Effector memory CD8-positive, alpha-beta T cell (primary cell): Measurements from ENCODE around the gene PCDHGA1.

Source experiments
- ATAC-seq: fragments of 150-1000 bp; cut with Tn5 transposase; replicated peaks from 2 replicates; pipeline ENCODE4 v1.10.0; 2021; ENCODE audit warnings: mild to moderate bottlenecking, moderate library complexity
- DNase-seq, 3 experiments: peaks; one replicate each; pipeline ENCODE4 v3.0.0; 2021
- H3K27ac Mint-ChIP-seq, 2 donors: one replicate each; pipeline ENCODE4 v1.8.0; 2022; ENCODE audit warnings: mild to moderate bottlenecking in 2 of 2, mixed read lengths in 2 of 2, moderate library complexity in 2 of 2
- H3K27me3 Mint-ChIP-seq, 2 donors: one replicate each; pipeline ENCODE4 v1.8.0; 2022; ENCODE audit warnings: mixed read lengths in 2 of 2
- H3K36me3 Mint-ChIP-seq: one replicate; pipeline ENCODE4 v1.8.0; 2022; ENCODE audit warnings: mild to moderate bottlenecking, moderate library complexity, mixed read lengths; ENCODE audit not compliant: insufficient read depth
- H3K4me1 Mint-ChIP-seq, 2 donors: one replicate each; pipeline ENCODE4 v1.8.0; 2022; ENCODE audit warnings: low read depth in 2 of 2, mixed read lengths in 2 of 2
- H3K4me3 Mint-ChIP-seq, 2 donors: one replicate each; pipeline ENCODE4 v1.8.0; 2022; ENCODE audit warnings: mild to moderate bottlenecking in 2 of 2, mixed read lengths in 2 of 2, moderate library complexity in 2 of 2
- H3K9me3 Mint-ChIP-seq, 2 donors: one replicate each; pipeline ENCODE4 v1.8.0; 2022; ENCODE audit warnings: mixed read lengths in 2 of 2

Gene PCDHGA1

GRCh38 chr5:141356133-141356532 lies 25.8 kb downstream of the PCDHGA1 start:
- ATAC-seq, result no peak
- H3K4me3 Mint-ChIP-seq, result no peak overlapping the region
- no peak for DNase-seq
- H3K36me3 Mint-ChIP-seq, result peaks cover under 1% of the 10 kb centered on the region
- no peak overlapping the region for H3K27ac Mint-ChIP-seq
- peaks cover 50 to 92% of the 10 kb centered on the region in 2 donors for H3K27me3 Mint-ChIP-seq
- peaks cover 2 to 5% of the 10 kb centered on the region in 2 donors for H3K4me1 Mint-ChIP-seq
- peaks cover 0 to 7% of the 10 kb centered on the region in 2 donors for H3K9me3 Mint-ChIP-seq

GRCh38 chr5:141356950-141357349 lies 26.6 kb downstream of the PCDHGA1 start:
- H3K9me3 Mint-ChIP-seq, result peaks cover 0 to 7% of the 10 kb centered on the region in 2 donors

GRCh38 chr5:141359790-141360426 lies 29.6 kb downstream of the PCDHGA1 start, which contains the start of gene PCDHGB2:
Gene PCDHGB2, plus strand, starts transcription at chr5:141359994. Its CDS starts 142 bp downstream, at chr5:141360136.
- Mint-ChIP-seq H3K36me3 (peaks cover 13% of the 10 kb centered on the region), H3K27ac (peak within 1 kb of the TSS; percentile 44 to 47), H3K4me3 (peak within 1 kb of the TSS; percentile 65 to 80), H3K4me1 (peaks cover 2 to 9% of the 10 kb centered on the region in 2 donors), H3K27me3 (peaks cover 59 to 95% of the 10 kb centered on the region in 2 donors), H3K9me3 (peaks cover 0 to 15% of the 10 kb centered on the region in 2 donors)
- peak; percentile 54 for ATAC-seq
- DNase-seq, result peak in 1 of 3 experiments; percentile 20

More at GRCh38 chr5:141356950-141357349, 26.6 kb downstream of the PCDHGA1 start:
- Mint-ChIP-seq H3K36me3 (peaks cover 7% of the 10 kb centered on the region), H3K4me3 (no peak overlapping the region), H3K27me3 (peaks cover 51 to 96% of the 10 kb centered on the region in 2 donors), H3K27ac (no peak overlapping the region), H3K4me1 (peaks cover 2 to 5% of the 10 kb centered on the region in 2 donors)
- no peak for ATAC-seq
- DNase-seq, result no peak

GRCh38 chr5:141360685-141361084 lies 30.4 kb downstream of the PCDHGA1 start:
- Mint-ChIP-seq H3K36me3 (peaks cover 16% of the 10 kb centered on the region), H3K9me3 (peaks cover 0 to 15% of the 10 kb centered on the region in 2 donors), H3K27me3 (peaks cover 60 to 95% of the 10 kb centered on the region in 2 donors), H3K4me3 (peak overlapping the region in 1 of 2 donors; percentile 80), H3K27ac (no peak overlapping the region), H3K4me1 (peaks cover 2 to 9% of the 10 kb centered on the region in 2 donors)
- DNase-seq (no peak), ATAC-seq (no peak)

GRCh38 chr5:141362719-141363118 lies 32.4 kb downstream of the PCDHGA1 start:
- Mint-ChIP-seq H3K4me1 (peaks cover 2 to 9% of the 10 kb centered on the region in 2 donors), H3K4me3 (no peak overlapping the region), H3K27me3 (peaks cover 52 to 90% of the 10 kb centered on the region in 2 donors), H3K9me3 (peaks cover 0 to 15% of the 10 kb centered on the region in 2 donors), H3K27ac (no peak overlapping the region), H3K36me3 (peaks cover 19% of the 10 kb centered on the region)
- ATAC-seq (no peak), DNase-seq (no peak)

GRCh38 chr5:141363952-141364660 lies 33.8 kb downstream of the PCDHGA1 start, which contains the start of gene PCDHGA5:
Gene PCDHGA5, plus strand, starts transcription at chr5:141364162. Its CDS starts 169 bp downstream, at chr5:141364331.
- DNase-seq (no peak), ATAC-seq (no peak)
- Mint-ChIP-seq H3K4me1 (peaks cover 2 to 9% of the 10 kb centered on the region in 2 donors), H3K4me3 (no peak within 1 kb of the TSS), H3K36me3 (peaks cover 19% of the 10 kb centered on the region), H3K27me3 (peaks cover 51 to 89% of the 10 kb centered on the region in 2 donors), H3K27ac (no peak within 1 kb of the TSS), H3K9me3 (peaks cover 0 to 15% of the 10 kb centered on the region in 2 donors)

- H3K27me3 Mint-ChIP-seq, result peaks cover 52 to 85% of the 10 kb centered on the region in 2 donors
- ATAC-seq (no peak), DNase-seq (no peak)
- H3K4me3 Mint-ChIP-seq, result no peak overlapping the region
- peaks cover 17% of the 10 kb centered on the region for H3K36me3 Mint-ChIP-seq
- H3K4me1 Mint-ChIP-seq, result peaks cover 3 to 10% of the 10 kb centered on the region in 2 donors
- peaks cover 0 to 8% of the 10 kb centered on the region in 2 donors for H3K9me3 Mint-ChIP-seq
- no peak overlapping the region for H3K27ac Mint-ChIP-seq
Observed at GRCh38 chr5:141366016-141366896, 35.9 kb downstream of the PCDHGA1 start.

- H3K4me1 Mint-ChIP-seq, result peaks cover 5% of the 10 kb centered on the region in 2 donors
- H3K36me3 Mint-ChIP-seq, result peaks cover 3% of the 10 kb centered on the region
- H3K9me3 Mint-ChIP-seq, result no peaks in the 10 kb centered on the region
- DNase-seq (no peak), ATAC-seq (peak; percentile 74)
- H3K4me3 Mint-ChIP-seq, result peak within 1 kb of the TSS; percentile 75 to 86
- H3K27me3 Mint-ChIP-seq, result peaks cover 35 to 63% of the 10 kb centered on the region in 2 donors
- peak within 1 kb of the TSS in 1 of 2 donors; percentile 77 for H3K27ac Mint-ChIP-seq
Observed at GRCh38 chr5:141369994-141370848, 39.9 kb downstream of the PCDHGA1 start, which contains the start of gene PCDHGB3. Gene PCDHGB3, plus strand, starts transcription at chr5:141370242. Its CDS starts 153 bp downstream, at chr5:141370395.

- peaks cover 0 to 4% of the 10 kb centered on the region in 2 donors for H3K9me3 Mint-ChIP-seq
- no peak for DNase-seq
- peaks cover 5% of the 10 kb centered on the region in 2 donors for H3K4me1 Mint-ChIP-seq
- no peak overlapping the region for H3K4me3 Mint-ChIP-seq
- ATAC-seq, result no peak
- H3K36me3 Mint-ChIP-seq, result peaks cover 3% of the 10 kb centered on the region
- H3K27me3 Mint-ChIP-seq, result peaks cover 32 to 59% of the 10 kb centered on the region in 2 donors
- H3K27ac Mint-ChIP-seq, result no peak overlapping the region
Observed at GRCh38 chr5:141371572-141372475, 41.5 kb downstream of the PCDHGA1 start.

- Mint-ChIP-seq H3K4me1 (peaks cover 5% of the 10 kb centered on the region in 2 donors), H3K27me3 (peaks cover 30 to 53% of the 10 kb centered on the region in 2 donors), H3K36me3 (no peaks in the 10 kb centered on the region), H3K27ac (no peak within 1 kb of the TSS), H3K9me3 (peaks cover 0 to 4% of the 10 kb centered on the region in 2 donors), H3K4me3 (no peak within 1 kb of the TSS)
- no peak for ATAC-seq
- DNase-seq, result no peak
Observed at GRCh38 chr5:141373673-141374317, 43.5 kb downstream of the PCDHGA1 start, which contains the start of gene PCDHGA6. Gene PCDHGA6, plus strand, starts transcription at chr5:141373891. Its CDS starts 193 bp downstream, at chr5:141374084.

- no peak for ATAC-seq
- H3K27me3 Mint-ChIP-seq, result peaks cover 26 to 52% of the 10 kb centered on the region in 2 donors
- DNase-seq, result no peak
- no peak overlapping the region for H3K4me3 Mint-ChIP-seq
- peaks cover 0 to 4% of the 10 kb centered on the region in 2 donors for H3K9me3 Mint-ChIP-seq
- H3K4me1 Mint-ChIP-seq, result peaks cover 5% of the 10 kb centered on the region in 2 donors
- H3K36me3 Mint-ChIP-seq, result no peaks in the 10 kb centered on the region
- H3K27ac Mint-ChIP-seq, result no peak overlapping the region
Observed at GRCh38 chr5:141374627-141375026, 44.3 kb downstream of the PCDHGA1 start.
